ENCODE measurements around the gene RAC3. TPM values are rescaled to one million over a fixed set of nuclear protein-coding genes. Genes with fewer than 3 reads are reported as not detected.
A peak's percentile ranks its signal among the peaks of the same experiment; 100 is the strongest.

RAC3 gene
- total and polyA plus RNA-seq, 10 donors, result 0.60 to 3.4 (median 1.1) TPM; not detected in 2

DNA sequence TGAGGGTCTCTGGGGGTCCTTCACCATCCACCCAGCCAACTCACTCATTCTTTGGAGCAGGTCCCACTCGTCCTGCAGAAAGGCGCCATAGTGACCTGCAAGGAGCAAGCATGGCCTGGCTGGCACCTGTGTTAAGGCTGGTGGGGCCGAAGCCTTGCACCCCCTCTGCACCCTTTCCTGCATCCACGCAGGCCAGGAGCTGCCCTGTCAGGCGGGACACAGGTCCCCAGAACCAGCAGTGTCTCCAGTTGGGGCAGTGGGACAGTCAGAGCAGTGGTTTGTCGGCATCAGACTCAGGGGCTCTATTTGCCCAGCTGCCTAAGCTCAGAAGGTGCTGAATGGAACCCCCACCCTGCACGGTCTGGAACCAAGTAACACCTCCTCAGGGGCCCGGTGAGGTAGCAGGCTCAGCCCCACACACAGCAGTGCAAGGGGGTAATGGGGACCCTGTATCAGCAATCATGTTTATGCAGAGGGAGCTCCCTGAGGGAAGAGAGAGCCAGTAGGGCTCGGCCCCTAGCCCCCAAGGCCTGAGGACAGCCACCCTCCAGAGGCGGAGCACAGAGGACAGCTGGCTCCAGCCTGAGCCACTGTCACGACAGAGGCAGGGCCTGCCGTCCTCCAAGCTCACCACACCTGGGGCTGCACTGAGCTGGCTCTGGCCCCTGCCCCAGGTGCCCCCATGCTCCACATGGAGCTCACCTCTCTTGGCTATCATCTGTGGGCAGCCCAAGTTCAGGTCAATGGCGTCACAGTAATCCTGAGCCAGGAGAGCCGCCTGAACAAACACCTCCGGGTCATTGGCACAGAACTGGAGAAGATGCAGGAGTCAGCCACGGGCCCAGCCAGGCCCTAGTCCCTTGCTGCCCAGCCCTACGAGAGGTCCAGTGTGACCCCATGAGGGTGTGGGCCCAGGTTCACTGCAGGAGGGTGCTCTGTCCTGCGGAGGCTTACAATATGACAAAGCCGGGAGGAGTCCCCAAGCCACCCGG lies 32.2 kb downstream of the RAC3 start:
- DNase-seq, result peak; percentile 46
- peak overlapping the region in 2 of 8 donors; percentile 88 to 92 for H3K27ac ChIP-seq
- H3K4me1 ChIP-seq, result peaks cover 17 to 60% (median 39%) of the 10 kb centered on the region in 6 donors
- TF ChIP-seq POLR2AphosphoS5 (IDR thresholded peaks at IDR 0.05) (no peak), POLR2A (IDR thresholded peaks at IDR 0.05) (no peak)
- WGBS, 5 donors, result 85 to 91% (median 88%) methylated on average over 11 to 20 of the region's 20 CpGs
- intact Hi-C loops (cut with DNase I; ENCODE audit: low total_unique reads), result no loop called here
- peak overlapping the region in 2 of 8 donors; percentile 73 to 96 for H3K4me3 ChIP-seq
- H3K36me3 ChIP-seq, result peaks cover 0 to 55% (median 46%) of the 10 kb centered on the region in 6 donors
- no peaks in the 10 kb centered on the region for H3K9me3 ChIP-seq
- no peaks in the 10 kb centered on the region for H3K27me3 ChIP-seq (replicated peaks in 1 of 7)

DNA sequence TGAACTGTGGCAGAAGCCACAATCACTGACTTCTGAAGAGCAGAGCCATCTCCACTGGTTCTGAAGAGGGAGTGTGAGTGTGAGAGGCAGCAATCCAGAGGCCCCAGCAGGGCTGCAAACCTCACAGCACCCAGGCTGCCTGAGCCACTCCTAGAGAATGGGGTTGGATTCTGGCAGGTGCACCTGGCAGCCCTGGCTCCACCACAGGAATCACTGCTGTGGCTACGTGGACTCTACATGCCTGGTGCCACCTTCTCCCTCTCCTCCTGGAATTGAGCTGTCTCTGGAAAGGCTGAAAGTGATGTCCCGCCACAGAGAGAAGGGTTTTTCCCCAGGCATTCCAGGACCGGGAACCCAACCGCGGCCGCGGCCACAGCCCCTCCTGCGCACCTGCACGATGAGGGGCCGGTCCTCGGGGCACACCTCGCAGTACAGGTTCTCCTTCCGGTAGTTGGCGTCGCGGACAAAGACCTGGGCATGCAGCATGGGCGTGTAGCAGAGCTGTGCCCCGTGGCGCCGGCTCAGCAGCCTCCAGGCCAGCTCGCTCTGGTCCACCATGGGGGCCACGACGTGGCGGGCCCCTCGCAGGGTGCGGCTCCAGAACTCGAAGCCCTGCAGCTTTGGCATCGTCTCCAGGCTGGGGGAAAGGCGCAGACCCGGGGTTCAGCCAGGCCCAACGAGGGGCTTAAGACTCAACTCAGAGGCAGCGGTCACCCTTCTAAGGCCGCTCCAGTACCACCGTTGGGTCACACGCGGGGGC lies 33.1 kb downstream of the RAC3 start:
- Histone ChIP-seq H3K27me3 (replicated peaks in 1 of 7) (no peaks in the 10 kb centered on the region), H3K27ac (peak overlapping the region in 7 of 8 donors; percentile 88 to 94 (median 91)), H3K4me1 (peaks cover 17 to 51% (median 35%) of the 10 kb centered on the region in 6 donors), H3K4me3 (peak overlapping the region; percentile 73 to 96 (median 91)), H3K36me3 (peaks cover 0 to 46% (median 38%) of the 10 kb centered on the region in 6 donors), H3K9me3 (no peaks in the 10 kb centered on the region)
- WGBS, 5 donors, result 41 to 57% (median 51%) methylated on average over 17 to 36 of the region's 36 CpGs
- no peak for DNase-seq
- no peak for TF ChIP-seq POLR2A (IDR thresholded peaks at IDR 0.05)
- TF ChIP-seq, protein P1, sequence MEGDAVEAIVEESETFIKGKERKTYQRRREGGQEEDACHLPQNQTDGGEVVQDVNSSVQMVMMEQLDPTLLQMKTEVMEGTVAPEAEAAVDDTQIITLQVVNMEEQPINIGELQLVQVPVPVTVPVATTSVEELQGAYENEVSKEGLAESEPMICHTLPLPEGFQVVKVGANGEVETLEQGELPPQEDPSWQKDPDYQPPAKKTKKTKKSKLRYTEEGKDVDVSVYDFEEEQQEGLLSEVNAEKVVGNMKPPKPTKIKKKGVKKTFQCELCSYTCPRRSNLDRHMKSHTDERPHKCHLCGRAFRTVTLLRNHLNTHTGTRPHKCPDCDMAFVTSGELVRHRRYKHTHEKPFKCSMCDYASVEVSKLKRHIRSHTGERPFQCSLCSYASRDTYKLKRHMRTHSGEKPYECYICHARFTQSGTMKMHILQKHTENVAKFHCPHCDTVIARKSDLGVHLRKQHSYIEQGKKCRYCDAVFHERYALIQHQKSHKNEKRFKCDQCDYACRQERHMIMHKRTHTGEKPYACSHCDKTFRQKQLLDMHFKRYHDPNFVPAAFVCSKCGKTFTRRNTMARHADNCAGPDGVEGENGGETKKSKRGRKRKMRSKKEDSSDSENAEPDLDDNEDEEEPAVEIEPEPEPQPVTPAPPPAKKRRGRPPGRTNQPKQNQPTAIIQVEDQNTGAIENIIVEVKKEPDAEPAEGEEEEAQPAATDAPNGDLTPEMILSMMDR (IDR thresholded peaks at IDR 0.05 in 8 of 11, conservative IDR thresholded peaks at IDR 0.05 in 3 of 11), result no peak
- TF ChIP-seq POLR2AphosphoS5 (IDR thresholded peaks at IDR 0.05), result no peak
- intact Hi-C loops (cut with DNase I; ENCODE audit: low total_unique reads), result no loop called here

DNA sequence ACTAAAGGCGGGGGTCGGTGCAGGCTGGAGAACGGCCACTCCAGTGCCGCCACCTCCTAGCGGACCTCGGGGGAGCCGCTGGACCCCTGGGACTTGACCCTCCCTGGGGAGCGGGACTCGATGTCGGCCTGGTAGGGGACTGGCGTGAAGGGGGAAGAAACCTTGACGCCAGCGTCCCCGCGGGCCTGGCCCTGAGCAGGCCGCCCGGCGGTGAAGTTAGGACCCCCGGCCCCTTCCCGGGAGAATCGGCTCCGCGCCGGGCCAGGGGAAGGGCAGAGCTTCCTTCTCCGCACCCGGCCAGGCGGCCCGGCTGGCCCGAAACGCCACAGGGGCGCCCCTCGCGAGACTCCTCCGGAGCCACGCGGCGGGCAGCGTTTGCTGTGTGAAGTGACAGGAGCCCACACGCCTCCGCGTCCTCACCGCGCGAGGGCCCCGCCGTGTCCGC lies 33.7 kb downstream of the RAC3 start:
- peak; percentile 86 for DNase-seq
- TF ChIP-seq, protein P1 (IDR thresholded peaks at IDR 0.05 in 8 of 11, conservative IDR thresholded peaks at IDR 0.05 in 3 of 11), result no peak
- no peak for TF ChIP-seq POLR2A (IDR thresholded peaks at IDR 0.05)
- no peak for TF ChIP-seq POLR2AphosphoS5 (IDR thresholded peaks at IDR 0.05)

DNA sequence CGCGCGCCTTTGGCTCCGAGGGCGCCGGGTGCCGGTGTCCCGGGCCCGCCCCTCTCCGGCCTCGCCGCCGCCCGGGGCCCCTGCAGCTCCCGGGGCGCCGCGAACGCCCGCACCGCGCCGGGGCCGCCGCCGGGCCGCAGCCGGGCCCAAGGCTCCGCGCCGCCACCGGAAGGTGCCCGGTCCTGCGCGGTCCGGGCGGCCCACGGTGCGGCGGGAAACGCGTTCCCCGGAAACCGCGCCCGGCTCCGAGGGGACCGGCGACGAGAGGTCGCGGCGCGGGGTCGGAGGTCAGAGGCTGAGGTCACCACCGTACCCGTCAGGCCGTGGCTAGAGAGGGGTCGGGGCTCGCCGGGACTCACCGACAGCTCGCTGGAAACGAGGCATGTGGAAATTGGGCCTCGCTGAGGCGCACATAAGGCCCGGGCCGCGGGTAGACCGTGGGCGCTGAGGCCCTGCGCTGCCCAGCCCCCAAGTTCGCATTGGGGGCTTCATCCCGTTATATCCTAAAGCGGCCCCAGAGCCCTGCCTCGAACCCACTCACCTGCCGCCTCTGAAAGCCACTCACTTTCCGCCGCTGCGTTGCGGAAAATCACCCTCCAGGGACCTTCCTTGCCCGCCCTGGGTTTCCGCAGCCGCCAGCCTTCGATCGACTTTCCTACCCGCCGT lies 34.3 kb downstream of the RAC3 start, which contains the start of gene DUS1L:
Gene DUS1L (minus strand): TSS at position 167 of the 666 bp plus-strand sequence. CDS start 745 bp downstream, outside the sequence.
- TF ChIP-seq POLR2A (IDR thresholded peaks at IDR 0.05), result peak in 1 of 3 donors; percentile 98
- peak; percentile 84 to 91 (median 85) for TF ChIP-seq POLR2AphosphoS5 (IDR thresholded peaks at IDR 0.05)
- TF ChIP-seq, protein P1 (IDR thresholded peaks at IDR 0.05 in 8 of 11, conservative IDR thresholded peaks at IDR 0.05 in 3 of 11), result no peak
- peak within 1 kb of the TSS; percentile 73 to 96 (median 91) for H3K4me3 ChIP-seq
- no peaks in the 10 kb centered on the region for H3K9me3 ChIP-seq
- intact Hi-C loops (cut with DNase I; ENCODE audit: low total_unique reads), result no loop called here
- WGBS, 5 donors, result 10 to 35% (median 10%) methylated on average over 24 to 88 of the region's 88 CpGs
- H3K36me3 ChIP-seq, result peaks cover 0 to 34% (median 26%) of the 10 kb centered on the region in 6 donors
- H3K4me1 ChIP-seq, result peaks cover 17 to 47% (median 34%) of the 10 kb centered on the region in 6 donors
- no peaks in the 10 kb centered on the region for H3K27me3 ChIP-seq (replicated peaks in 1 of 7)
- DNase-seq, result peak; percentile 91
- H3K27ac ChIP-seq, result peak within 1 kb of the TSS; percentile 84 to 94 (median 90)

More for the DNA sequence above, 33.7 kb downstream of the RAC3 start:
- Histone ChIP-seq H3K27me3 (replicated peaks in 1 of 7) (no peaks in the 10 kb centered on the region), H3K9me3 (no peaks in the 10 kb centered on the region), H3K4me1 (peaks cover 17 to 47% (median 34%) of the 10 kb centered on the region in 6 donors), H3K4me3 (peak overlapping the region; percentile 73 to 96 (median 91)), H3K27ac (peak overlapping the region in 7 of 8 donors; percentile 88 to 94 (median 91)), H3K36me3 (peaks cover 0 to 40% (median 32%) of the 10 kb centered on the region in 6 donors)
- intact Hi-C loops (cut with DNase I; ENCODE audit: low total_unique reads), result no loop called here
- 1 to 2% (median 1%) methylated on average over 23 to 47 of the region's 47 CpGs for WGBS, 5 donors
